Measurements from ENCODE around the gene SLC49A3.
"Not testable (repeated sequence)": the region's sequence is repeated elsewhere in the genome, so short reads cannot be mapped to it uniquely, and the experiment has no call there.

The SLC49A3 gene

DNA sequence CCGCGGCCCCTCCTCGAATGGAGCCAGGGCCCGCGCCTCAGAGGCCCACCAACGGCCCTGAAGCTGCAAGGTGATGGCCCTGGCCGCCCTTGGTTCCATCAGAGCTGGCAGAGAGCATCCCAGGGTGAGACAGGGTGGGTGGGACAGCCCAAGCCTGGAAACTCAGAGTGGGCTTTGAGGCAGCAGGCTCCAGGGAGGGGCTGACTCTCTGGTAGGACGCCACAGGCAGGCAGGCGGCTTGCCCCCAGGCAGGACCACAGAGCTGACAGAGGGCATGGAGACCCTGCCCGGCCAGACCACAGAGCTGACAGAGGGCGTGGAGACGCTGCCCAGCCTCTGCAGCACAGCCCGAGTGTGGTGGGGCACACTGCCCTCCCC is 9.9 kb downstream of the SLC49A3 start:
- no peaks in the 10 kb centered on the region for H3K27me3 Mint-ChIP-seq

DNA sequence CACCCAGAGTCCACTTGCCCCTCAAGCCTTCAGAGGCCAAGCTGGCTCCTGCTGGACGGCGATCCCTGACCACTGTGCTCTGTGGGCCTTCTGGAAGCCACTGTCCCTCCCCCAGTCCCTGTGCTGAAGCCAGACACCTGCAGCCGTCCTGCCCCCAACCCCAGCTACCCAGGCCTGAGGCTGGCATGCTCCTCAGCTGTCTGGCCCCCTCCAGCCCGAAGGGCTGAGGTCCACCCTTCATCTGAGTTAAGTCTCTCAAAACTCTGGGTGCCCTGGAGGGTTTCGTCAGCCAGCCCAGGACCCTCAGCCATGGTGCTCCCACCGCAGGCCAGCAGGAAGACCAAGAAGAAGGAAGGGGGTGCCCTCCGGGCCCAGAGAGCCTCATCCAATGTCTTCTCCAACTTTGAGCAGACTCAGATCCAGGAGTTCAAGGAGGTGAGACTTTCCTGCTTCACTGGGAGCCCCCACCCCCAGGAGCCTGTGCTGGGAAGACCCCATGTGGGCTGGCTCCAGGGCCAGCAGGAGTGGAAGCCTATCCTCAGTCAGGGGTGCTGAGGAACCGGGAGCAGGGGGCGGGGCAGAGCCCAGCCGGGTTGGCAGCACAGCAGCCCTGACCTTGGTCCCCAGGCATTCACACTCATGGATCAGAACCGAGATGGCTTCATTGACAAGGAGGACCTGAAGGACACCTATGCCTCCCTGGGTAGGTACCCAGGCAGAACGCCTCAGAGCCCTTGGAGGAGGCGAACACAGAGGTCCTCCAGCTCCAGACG is 10.4 kb downstream of the SLC49A3 start:
- peaks cover 16 to 20% of the 10 kb centered on the region in 2 donors for H3K4me1 Mint-ChIP-seq (ENCODE audit: low read depth in 2 of 2)
- no peaks in the 10 kb centered on the region for H3K9me3 Mint-ChIP-seq
- H3K36me3 Mint-ChIP-seq (ENCODE audit: insufficient read depth) = peaks cover 31% of the 10 kb centered on the region
- ATAC-seq (replicated peaks) (no peak), DNase-seq (no peak)
- H3K27me3 Mint-ChIP-seq = no peaks in the 10 kb centered on the region
- H3K4me3 Mint-ChIP-seq = peak overlapping the region in 1 of 2 donors; percentile 43
- peak overlapping the region in 1 of 2 donors; percentile 29 for H3K27ac Mint-ChIP-seq

More for the DNA sequence above, 9.9 kb downstream of the SLC49A3 start:
- ATAC-seq (replicated peaks) (no peak), DNase-seq (no peak)
- Mint-ChIP-seq H3K4me1 (ENCODE audit: low read depth in 2 of 2) (peaks cover 18 to 20% of the 10 kb centered on the region in 2 donors), H3K27ac (peak overlapping the region in 1 of 2 donors; percentile 29), H3K36me3 (ENCODE audit: insufficient read depth) (peaks cover 26% of the 10 kb centered on the region), H3K4me3 (peak overlapping the region in 1 of 2 donors; percentile 43), H3K9me3 (no peaks in the 10 kb centered on the region)

DNA sequence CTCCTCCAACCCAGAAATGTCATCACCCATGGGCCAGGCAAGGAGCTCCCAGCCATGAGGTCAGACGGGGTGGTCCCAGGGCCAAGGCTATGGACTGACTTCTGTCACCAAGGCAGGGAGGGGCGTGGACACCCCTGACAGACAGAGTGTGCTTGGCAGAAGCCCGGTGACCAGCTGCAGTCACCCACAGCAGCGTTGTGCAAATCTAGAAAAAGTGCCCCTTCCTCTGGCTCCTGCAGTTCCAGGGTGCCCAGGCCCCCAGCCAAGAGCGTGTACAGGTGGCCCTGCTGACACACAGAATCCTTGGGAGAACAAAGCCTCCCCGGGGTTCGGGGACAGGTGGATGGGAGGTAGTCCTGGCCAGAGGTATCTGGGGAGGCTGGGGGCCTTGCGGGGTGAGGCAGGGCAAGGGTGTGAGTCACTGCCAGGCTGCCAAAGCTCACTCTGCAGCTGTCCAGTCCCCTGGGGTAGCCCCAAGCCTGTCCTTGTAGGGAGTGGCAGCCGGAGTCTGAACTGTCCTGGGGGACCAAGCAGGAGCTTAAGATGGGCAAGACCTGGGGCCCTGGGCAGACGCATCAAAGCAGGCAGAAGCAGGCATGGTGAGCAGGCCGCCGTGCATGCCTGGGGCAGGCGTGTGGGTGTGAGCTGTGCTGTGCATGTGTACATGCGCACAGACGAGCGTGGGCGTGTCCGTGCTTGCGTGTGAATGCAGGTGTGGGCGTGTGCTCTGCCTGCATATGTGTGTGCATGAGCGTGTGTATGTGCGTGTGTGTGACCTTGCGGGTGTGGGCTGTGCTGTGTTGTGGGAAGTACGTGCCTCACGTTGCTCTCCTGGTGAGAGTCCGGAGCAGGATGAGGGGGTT is 11.3 kb downstream of the SLC49A3 start:
- H3K27me3 Mint-ChIP-seq = no peaks in the 10 kb centered on the region
- no peak for ATAC-seq (replicated peaks)
- H3K4me3 Mint-ChIP-seq = peak overlapping the region in 1 of 2 donors; percentile 33
- H3K9me3 Mint-ChIP-seq = no peaks in the 10 kb centered on the region
- no peak overlapping the region for H3K27ac Mint-ChIP-seq
- DNase-seq = no peak
- peaks cover 37% of the 10 kb centered on the region for H3K36me3 Mint-ChIP-seq (ENCODE audit: insufficient read depth)
- H3K4me1 Mint-ChIP-seq (ENCODE audit: low read depth in 2 of 2) = peaks cover 19 to 21% of the 10 kb centered on the region in 2 donors

DNA sequence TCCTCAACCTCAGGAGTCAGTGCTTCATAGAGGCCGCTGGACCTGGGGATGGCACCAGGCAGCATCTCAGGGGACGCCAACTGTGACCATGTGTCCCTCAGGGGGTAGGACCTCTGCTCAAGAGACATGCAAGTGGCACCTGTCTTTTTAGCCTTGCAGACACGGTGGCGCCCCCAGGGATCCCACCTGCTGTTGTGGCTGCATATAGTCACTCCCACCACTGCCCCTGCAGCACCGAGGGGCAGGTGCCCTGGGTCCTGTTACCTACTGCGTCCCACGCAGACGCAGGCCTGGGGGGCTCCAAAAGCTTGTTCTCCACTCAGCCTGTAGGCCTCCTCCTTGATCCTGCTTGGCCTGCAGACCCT is 12.1 kb downstream of the SLC49A3 start:
- H3K27ac Mint-ChIP-seq = no peak overlapping the region
- DNase-seq (no peak), ATAC-seq (replicated peaks) (no peak)
- H3K4me1 Mint-ChIP-seq (ENCODE audit: low read depth in 2 of 2) = peaks cover 19% of the 10 kb centered on the region in 2 donors
- no peaks in the 10 kb centered on the region for H3K27me3 Mint-ChIP-seq
- peaks cover 45% of the 10 kb centered on the region for H3K36me3 Mint-ChIP-seq (ENCODE audit: insufficient read depth)
- peak overlapping the region in 1 of 2 donors; percentile 33 for H3K4me3 Mint-ChIP-seq
- no peaks in the 10 kb centered on the region for H3K9me3 Mint-ChIP-seq

DNA sequence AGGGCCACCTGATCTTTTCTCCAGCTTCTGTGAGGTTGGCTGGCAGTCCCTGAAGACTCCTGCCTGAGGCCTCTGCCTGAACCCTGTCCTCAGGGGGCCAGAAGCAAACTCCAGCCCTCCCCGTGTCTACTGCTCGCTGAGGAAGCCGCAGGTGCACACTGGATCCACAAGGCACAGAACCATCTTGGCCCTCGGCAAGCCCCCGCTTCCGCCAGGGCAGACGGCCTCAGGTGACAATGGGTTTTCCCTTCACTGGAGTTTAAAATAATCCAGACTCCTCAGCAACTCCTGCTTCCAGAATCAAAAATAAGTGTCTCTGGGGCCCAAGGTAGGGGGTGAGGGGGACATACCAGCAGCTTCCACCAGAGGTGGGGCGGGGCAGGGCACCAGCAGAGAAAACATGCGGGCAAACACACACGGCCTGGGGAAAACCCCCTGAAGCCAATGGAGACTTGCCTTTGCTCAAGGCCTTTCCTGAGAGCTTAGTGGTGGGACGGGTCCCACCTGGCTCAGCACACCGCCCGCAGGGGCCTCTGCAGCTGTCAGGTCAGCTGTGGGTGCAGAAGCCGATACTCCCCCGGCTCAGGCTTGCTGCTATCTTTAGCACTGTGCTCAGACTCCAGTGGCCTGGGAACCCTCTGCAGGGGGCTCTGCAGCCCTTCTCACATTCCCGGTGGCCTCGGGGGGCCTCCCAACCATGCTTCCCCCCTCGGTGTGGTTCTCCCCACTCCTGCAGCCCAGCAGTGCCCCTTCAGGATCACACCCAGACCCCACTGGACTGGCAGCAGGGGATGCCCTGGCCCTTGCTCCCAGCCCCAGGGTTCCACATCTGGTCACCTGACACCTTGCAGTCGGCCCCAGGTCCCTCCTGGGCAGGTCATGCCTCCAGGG is 12.7 kb downstream of the SLC49A3 start:
- H3K27ac Mint-ChIP-seq = peak overlapping the region in 1 of 2 donors; percentile 91
- H3K4me3 Mint-ChIP-seq = peak overlapping the region in 1 of 2 donors; percentile 33
- H3K4me1 Mint-ChIP-seq (ENCODE audit: low read depth in 2 of 2) = peaks cover 19% of the 10 kb centered on the region in 2 donors
- ATAC-seq (replicated peaks) (no peak), DNase-seq (no peak)
- H3K9me3 Mint-ChIP-seq = no peaks in the 10 kb centered on the region
- H3K36me3 Mint-ChIP-seq (ENCODE audit: insufficient read depth) = peaks cover 51% of the 10 kb centered on the region
- no peaks in the 10 kb centered on the region for H3K27me3 Mint-ChIP-seq

DNA sequence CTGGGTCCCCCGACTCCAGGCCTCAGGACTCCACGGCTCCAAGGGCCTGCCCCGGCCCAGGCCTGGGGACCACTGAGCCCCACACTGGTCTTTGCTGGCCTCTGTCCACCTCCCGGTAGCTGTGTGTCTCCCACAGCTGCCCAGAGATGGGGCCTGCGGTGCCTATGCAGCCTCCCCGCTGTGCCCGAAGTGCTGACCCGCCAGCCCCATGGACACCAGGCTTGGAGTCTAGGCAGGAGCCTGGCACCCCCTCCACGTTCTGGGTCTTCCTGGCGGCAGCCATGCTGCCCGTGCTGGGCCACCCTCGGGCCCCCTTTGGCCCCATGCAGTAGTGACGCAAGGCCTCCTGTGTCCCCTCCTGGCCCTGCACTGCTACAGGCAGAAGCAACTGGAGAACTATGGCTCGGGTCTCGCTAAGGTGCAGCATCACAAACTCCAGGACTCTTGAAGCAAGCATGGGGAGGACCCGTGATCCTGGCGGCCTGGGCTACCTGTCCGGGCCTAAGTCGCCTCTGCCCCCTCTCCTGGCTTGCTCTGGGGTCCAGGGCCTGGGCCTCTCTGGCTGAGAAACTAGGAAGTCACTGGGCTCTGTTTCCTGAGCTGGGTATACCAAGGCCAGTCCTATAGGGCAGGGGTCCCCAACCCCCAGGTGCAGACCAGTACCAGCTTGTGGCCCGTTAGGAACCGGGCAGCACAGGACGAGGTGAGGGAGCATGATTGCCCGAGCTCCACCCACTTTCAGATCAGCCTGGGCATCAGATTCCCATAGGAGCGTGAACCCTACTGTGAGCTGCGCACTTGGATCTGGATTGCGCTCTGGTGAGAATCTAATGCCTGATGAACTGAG is 13.7 kb downstream of the SLC49A3 start:
- H3K4me1 Mint-ChIP-seq (ENCODE audit: low read depth in 2 of 2) = peaks cover 12 to 13% of the 10 kb centered on the region in 2 donors
- DNase-seq = no peak
- H3K36me3 Mint-ChIP-seq (ENCODE audit: insufficient read depth) = peaks cover 53% of the 10 kb centered on the region
- no peak for ATAC-seq (replicated peaks)
- peak overlapping the region; percentile 91 for H3K27ac Mint-ChIP-seq
- no peaks in the 10 kb centered on the region for H3K9me3 Mint-ChIP-seq
- H3K4me3 Mint-ChIP-seq = peak overlapping the region; percentile 82 to 85
- H3K27me3 Mint-ChIP-seq = no peaks in the 10 kb centered on the region

DNA sequence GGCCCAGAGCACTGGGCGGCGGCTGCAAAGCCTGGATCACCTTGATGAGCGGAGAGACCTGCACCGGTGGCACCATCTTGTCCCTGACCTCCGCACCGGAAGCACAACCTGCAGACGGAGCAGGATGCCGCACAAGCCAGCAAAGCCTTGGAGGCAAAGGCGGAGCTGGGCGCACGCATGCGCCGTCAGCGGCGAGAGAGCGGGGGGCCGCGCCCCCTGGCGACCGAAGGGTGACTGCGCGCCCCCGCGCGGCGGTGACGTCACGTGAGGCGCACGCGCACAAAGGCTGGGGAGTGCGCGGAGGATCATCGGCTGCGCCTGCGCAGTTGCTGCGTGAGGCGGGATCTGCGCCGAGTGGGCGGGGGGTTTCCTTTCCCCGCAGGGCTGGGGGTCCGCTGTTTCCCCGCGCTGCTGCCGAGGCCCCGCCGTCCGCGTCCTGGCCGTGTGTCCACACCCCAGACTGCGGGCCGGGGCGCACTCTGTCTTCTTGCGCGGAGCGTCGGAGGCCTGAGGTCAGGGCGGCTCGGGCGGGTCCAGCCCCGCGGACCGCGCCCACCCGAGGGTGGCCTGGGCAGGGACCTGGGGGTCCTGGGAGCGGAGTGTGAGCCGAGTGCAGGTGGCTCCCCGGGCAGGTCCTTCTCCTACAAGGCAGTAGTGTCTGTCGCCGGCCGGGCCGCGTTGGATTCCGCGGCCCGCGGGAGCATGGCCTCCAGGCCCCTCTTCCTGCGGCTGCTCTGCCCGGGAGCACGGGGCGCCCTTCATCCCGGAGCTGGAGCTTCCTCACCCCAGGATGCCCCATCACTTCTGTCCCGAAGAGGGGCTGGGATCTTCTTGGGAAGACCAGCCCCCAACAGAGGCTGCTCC is 14.5 kb downstream of the SLC49A3 start, which contains the start of the genes ATP5ME and MYL5:
ATP5ME (minus strand) TSS at position 105 of the 864 bp plus-strand sequence; CDS start at position 76, 29 bp downstream.
MYL5 (plus strand) TSS at position 371 of the 864 bp plus-strand sequence. CDS start 3,485 bp downstream, outside the sequence.
- DNase-seq (peak; percentile 97 to 99 (median 98)), ATAC-seq (replicated peaks) (peak; percentile 94)
- no peaks in the 10 kb centered on the region for H3K9me3 Mint-ChIP-seq
- peaks cover 53% of the 10 kb centered on the region for H3K36me3 Mint-ChIP-seq (ENCODE audit: insufficient read depth)
- H3K27me3 Mint-ChIP-seq = no peaks in the 10 kb centered on the region
- peak within 1 kb of the TSS; percentile 91 for H3K27ac Mint-ChIP-seq
- H3K4me3 Mint-ChIP-seq = peak within 1 kb of the TSS; percentile 82 to 85
- H3K4me1 Mint-ChIP-seq (ENCODE audit: low read depth in 2 of 2) = peaks cover 10% of the 10 kb centered on the region in 2 donors

DNA sequence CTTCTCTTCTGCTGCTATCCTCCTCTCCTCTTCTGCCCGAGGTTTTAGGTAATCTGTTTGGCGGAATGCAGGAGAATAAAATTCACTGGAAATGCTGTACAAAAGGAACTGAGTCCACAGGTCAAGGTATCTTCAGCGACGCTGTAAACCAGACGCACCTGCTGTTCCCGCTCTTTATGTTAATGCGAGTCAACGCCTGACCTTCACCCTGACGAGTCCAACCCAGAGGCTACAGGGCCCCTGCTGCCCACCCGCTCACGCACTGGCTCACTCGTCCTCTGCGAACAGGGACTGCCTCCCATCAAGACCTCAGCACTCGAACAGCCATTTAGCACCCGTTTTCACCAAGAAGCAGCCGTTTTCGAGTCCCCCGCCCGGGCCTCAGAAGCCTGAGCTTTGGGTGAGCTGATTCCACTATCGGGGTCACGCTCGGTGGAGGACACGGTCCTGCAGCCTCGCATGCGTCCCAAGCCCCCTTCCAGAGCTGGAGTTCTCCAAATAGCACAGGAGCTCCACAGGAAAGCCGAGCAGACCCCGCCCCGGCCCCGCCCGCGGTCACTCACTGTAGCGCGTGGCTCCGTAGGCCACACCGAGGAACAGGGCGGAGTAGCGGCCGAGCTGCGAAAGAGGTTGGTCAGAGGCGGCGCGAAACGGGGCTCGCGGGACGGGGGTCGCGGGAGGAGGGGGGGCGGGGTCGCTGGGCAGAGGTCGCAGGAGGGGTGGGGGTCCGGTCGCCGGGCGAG is 15.4 kb downstream of the SLC49A3 start:
- Mint-ChIP-seq H3K9me3 (no peaks in the 10 kb centered on the region), H3K27me3 (no peaks in the 10 kb centered on the region), H3K4me3 (peak overlapping the region; percentile 82 to 85), H3K27ac (peak overlapping the region; percentile 91), H3K4me1 (ENCODE audit: low read depth in 2 of 2) (peaks cover 10% of the 10 kb centered on the region in 2 donors), H3K36me3 (ENCODE audit: insufficient read depth) (peaks cover 53% of the 10 kb centered on the region)
- ATAC-seq (replicated peaks) = no peak
- no peak for DNase-seq

DNA sequence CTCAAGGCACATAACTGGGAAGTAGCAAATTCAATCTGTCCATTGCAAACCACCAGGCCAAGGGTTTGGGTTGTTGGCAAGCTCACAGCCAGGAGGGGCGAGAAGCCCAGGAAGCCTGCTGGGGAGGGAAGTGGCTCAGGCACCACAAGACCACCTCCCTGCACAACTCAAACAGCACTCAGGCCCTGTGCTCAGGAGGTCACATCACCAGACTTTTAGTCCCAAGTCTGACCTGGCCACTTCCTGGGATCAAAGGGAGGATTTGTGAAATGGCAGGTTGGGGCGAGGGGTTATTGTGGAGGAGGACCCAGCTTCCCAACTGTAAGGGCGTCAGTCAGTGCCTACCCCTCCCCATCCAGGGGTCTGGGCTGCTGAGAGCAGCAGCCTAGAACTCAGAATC is 17.2 kb downstream of the SLC49A3 start:
- H3K27ac Mint-ChIP-seq = no peak overlapping the region
- peak overlapping the region in 1 of 2 donors; percentile 21 for H3K4me3 Mint-ChIP-seq
- DNase-seq = no peak
- H3K36me3 Mint-ChIP-seq (ENCODE audit: insufficient read depth) = peaks cover 53% of the 10 kb centered on the region
- H3K9me3 Mint-ChIP-seq = no peaks in the 10 kb centered on the region
- no peak for ATAC-seq (replicated peaks)
- no peaks in the 10 kb centered on the region for H3K27me3 Mint-ChIP-seq
- H3K4me1 Mint-ChIP-seq (ENCODE audit: low read depth in 2 of 2) = peaks cover 10% of the 10 kb centered on the region in 2 donors

DNA sequence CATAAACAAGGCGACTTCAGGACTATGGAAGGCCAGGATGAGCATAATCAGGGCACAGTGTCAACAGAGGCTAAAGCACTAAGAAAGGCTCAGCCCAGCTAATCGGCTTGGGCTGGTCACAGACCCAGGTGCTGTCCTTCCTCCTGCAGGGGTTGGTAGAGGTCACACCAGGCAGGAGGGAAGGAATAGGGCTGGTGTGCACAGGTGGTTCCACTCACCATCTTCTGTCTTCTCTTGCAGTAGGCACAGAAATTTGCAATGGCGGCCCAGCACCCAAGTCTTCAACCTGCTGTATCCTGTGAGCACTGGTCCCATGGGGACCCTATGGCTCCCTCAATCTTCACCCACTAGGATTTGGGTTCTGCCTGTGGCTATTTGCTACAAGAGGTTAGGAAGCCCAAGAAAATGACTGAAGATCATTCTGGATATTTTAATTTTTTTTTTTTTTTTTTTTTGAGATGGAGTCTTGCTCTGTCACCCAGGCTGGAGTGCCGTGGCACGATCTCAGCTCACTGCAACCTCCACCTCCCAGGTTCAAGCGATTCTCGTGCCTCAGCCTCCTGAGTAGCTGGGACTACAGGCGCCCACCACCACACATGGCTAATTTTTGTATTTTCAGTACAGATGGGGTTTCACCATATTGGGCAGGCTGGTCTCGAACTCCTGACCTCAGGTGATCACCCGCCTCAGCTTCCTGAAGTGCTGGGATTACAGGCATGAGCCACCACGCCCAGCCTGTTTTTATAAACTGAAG is 19.0 kb downstream of the SLC49A3 start:
- not testable (repeated sequence) for H3K27me3 Mint-ChIP-seq; H3K4me1 Mint-ChIP-seq (ENCODE audit: low read depth in 2 of 2); DNase-seq; H3K9me3 Mint-ChIP-seq; H3K27ac Mint-ChIP-seq; ATAC-seq (replicated peaks); H3K4me3 Mint-ChIP-seq
- peaks cover 44% of the 10 kb centered on the region for H3K36me3 Mint-ChIP-seq (ENCODE audit: insufficient read depth)
